Esophagus squamous epithelium (tissue), 4 donors: Measurements from ENCODE around the gene TMEM167A.

Source experiments
- POLR2A ChIP-seq, 4 donors: fragments of 450-650 bp; IDR thresholded peaks; one replicate each; pipeline ENCODE4 v1.6.1; 2017; ENCODE audit warnings: antibody characterized with exemption in 4 of 4, mild to moderate bottlenecking in 4 of 4, moderate library complexity in 3 of 4
- TF ChIP-seq, protein P1 (sequence below), 6 experiments: fragments of 450-650 bp in 4 of 6; fragments of 200-600 bp in 2 of 6; sonication (generic) in 2 of 6; IDR thresholded peaks; one replicate each; pipeline ENCODE4 v1.5.1; 2016 to 2019; ENCODE audit warnings: antibody characterized with exemption in 6 of 6, mild to moderate bottlenecking in 4 of 6, moderate library complexity in 4 of 6

DNA sequence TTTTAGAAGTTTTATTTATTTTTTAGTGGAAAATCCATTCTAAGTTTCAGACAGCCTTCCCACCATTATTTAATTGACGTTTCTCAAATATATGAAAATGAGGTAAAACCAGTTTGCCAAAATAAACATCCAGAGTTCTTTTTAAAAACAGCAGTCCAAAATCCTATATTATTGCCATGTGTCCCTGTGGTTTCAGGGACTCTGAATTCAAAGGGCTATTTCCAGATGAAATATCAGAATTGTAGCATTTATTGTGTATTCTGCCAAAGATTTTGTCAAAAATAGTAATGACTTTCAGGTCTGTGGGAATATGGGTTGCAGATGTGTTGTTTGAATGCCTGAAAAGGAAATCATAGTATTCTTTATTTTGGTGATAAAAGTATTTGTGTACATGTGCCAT lies 41.8 kb upstream of the TMEM167A start:
- TF ChIP-seq, protein P1, sequence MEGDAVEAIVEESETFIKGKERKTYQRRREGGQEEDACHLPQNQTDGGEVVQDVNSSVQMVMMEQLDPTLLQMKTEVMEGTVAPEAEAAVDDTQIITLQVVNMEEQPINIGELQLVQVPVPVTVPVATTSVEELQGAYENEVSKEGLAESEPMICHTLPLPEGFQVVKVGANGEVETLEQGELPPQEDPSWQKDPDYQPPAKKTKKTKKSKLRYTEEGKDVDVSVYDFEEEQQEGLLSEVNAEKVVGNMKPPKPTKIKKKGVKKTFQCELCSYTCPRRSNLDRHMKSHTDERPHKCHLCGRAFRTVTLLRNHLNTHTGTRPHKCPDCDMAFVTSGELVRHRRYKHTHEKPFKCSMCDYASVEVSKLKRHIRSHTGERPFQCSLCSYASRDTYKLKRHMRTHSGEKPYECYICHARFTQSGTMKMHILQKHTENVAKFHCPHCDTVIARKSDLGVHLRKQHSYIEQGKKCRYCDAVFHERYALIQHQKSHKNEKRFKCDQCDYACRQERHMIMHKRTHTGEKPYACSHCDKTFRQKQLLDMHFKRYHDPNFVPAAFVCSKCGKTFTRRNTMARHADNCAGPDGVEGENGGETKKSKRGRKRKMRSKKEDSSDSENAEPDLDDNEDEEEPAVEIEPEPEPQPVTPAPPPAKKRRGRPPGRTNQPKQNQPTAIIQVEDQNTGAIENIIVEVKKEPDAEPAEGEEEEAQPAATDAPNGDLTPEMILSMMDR (IDR thresholded peaks at IDR 0.05) = no peak
- no peak for TF ChIP-seq POLR2A (IDR thresholded peaks at IDR 0.05)
